SJCRH30 (cell line): Measurements from ENCODE around the gene GLG1. TPM values are rescaled to one million over a fixed set of nuclear protein-coding genes. Genes with fewer than 3 reads are reported as not detected.

ENCODE experiments used
- DNase-seq, 2 experiments: peaks; one replicate each; pipeline ENCODE4 v3.0.0-alpha.2; 2015 to 2020
- H3K27ac ChIP-seq: fragments of 250-450 bp; sonication (Bioruptor Pico); 2 replicates; pipeline ENCODE4 v1.5.1; 2020; ENCODE audit warnings: mild to moderate bottlenecking, moderate library complexity
- H3K27me3 ChIP-seq: fragments of 250-450 bp; sonication (Bioruptor Pico); 2 replicates; pipeline ENCODE4 v1.5.1; 2020; ENCODE audit warnings: mild to moderate bottlenecking, moderate library complexity
- H3K36me3 ChIP-seq: fragments of 250-450 bp; sonication (Bioruptor Pico); 2 replicates; pipeline ENCODE4 v1.5.1; 2020; ENCODE audit warnings: mild to moderate bottlenecking, moderate library complexity
- H3K4me1 ChIP-seq: fragments of 250-450 bp; sonication (Bioruptor Pico); 2 replicates; pipeline ENCODE4 v1.5.1; 2020; ENCODE audit warnings: mild to moderate bottlenecking, moderate library complexity
- H3K4me3 ChIP-seq: fragments of 250-450 bp; sonication (Bioruptor Pico); 2 replicates; pipeline ENCODE4 v1.5.1; 2020; ENCODE audit warnings: mild to moderate bottlenecking, moderate library complexity
- H3K9me3 ChIP-seq: fragments of 250-450 bp; sonication (Bioruptor Pico); replicated peaks from 2 replicates; pipeline ENCODE4 v1.5.1; 2020; ENCODE audit warnings: mild to moderate bottlenecking, moderate library complexity
- total RNA-seq: library from RNA; depleted of rRNA; stranded (reverse); fragments of >200 nt; shearing (Covaris generic); gene quantifications from 2 replicates; pipeline ENCODE4 v1.2.3, GENCODE V29; 2014

Gene GLG1
- total RNA-seq, 1 experiment from 2014 or later, result 45.4 TPM

- no peaks in the 10 kb centered on the region for H3K4me1 ChIP-seq
- H3K36me3 ChIP-seq, result peaks cover 36% of the 10 kb centered on the region
- no peaks in the 10 kb centered on the region for H3K9me3 ChIP-seq
- no peak for DNase-seq
- H3K4me3 ChIP-seq, result no peak overlapping the region
- no peak overlapping the region for H3K27ac ChIP-seq
- no peaks in the 10 kb centered on the region for H3K27me3 ChIP-seq
Measured at GRCh38 chr16:74625500-74626350, 18.8 kb upstream of the GLG1 start.

- H3K36me3 ChIP-seq, result peaks cover 27% of the 10 kb centered on the region
- H3K27ac ChIP-seq, result no peak overlapping the region
- no peak overlapping the region for H3K4me3 ChIP-seq
- DNase-seq, result no peak
- no peaks in the 10 kb centered on the region for H3K9me3 ChIP-seq
- H3K4me1 ChIP-seq, result no peaks in the 10 kb centered on the region
- no peaks in the 10 kb centered on the region for H3K27me3 ChIP-seq
Measured at GRCh38 chr16:74623839-74624235, 16.9 kb upstream of the GLG1 start.

- Histone ChIP-seq H3K27ac (no peak overlapping the region), H3K27me3 (no peaks in the 10 kb centered on the region), H3K4me3 (no peak overlapping the region), H3K4me1 (no peaks in the 10 kb centered on the region), H3K36me3 (peaks cover 22% of the 10 kb centered on the region), H3K9me3 (no peaks in the 10 kb centered on the region)
- DNase-seq, result peak in 1 of 2 experiments; percentile 34
Measured at GRCh38 chr16:74623214-74623838, 16.4 kb upstream of the GLG1 start.

GRCh38 chr16:74622005-74622404 lies 15.1 kb upstream of the GLG1 start:
- no peaks in the 10 kb centered on the region for H3K4me1 ChIP-seq
- H3K4me3 ChIP-seq, result no peak overlapping the region
- H3K36me3 ChIP-seq, result peaks cover 14% of the 10 kb centered on the region
- no peaks in the 10 kb centered on the region for H3K9me3 ChIP-seq
- no peak overlapping the region for H3K27ac ChIP-seq
- H3K27me3 ChIP-seq, result no peaks in the 10 kb centered on the region
- DNase-seq, result no peak

- Histone ChIP-seq H3K27me3 (no peaks in the 10 kb centered on the region), H3K4me1 (no peaks in the 10 kb centered on the region), H3K36me3 (no peaks in the 10 kb centered on the region), H3K9me3 (no peaks in the 10 kb centered on the region), H3K4me3 (no peak overlapping the region), H3K27ac (no peak overlapping the region)
- no peak for DNase-seq
Measured at GRCh38 chr16:74617206-74617788, 10.4 kb upstream of the GLG1 start.

GRCh38 chr16:74611721-74612120 lies 4.8 kb upstream of the GLG1 start:
- H3K27me3 ChIP-seq, result no peaks in the 10 kb centered on the region
- no peaks in the 10 kb centered on the region for H3K9me3 ChIP-seq
- no peak overlapping the region for H3K4me3 ChIP-seq
- DNase-seq, result no peak
- 0 out of 2 replicates have a peak, but pooled peaks cover 3% of the 10 kb centered on the region for H3K4me1 ChIP-seq
- H3K27ac ChIP-seq, result no peak overlapping the region
- H3K36me3 ChIP-seq, result no peaks in the 10 kb centered on the region

- Histone ChIP-seq H3K4me1 (peaks cover 3% of the 10 kb centered on the region; the same call in 1 of the 2 replicates), H3K9me3 (no peaks in the 10 kb centered on the region), H3K27me3 (no peaks in the 10 kb centered on the region), H3K27ac (no peak overlapping the region), H3K4me3 (no peak overlapping the region), H3K36me3 (no peaks in the 10 kb centered on the region)
- DNase-seq, result peak in 1 of 2 experiments; percentile 9
Measured at GRCh38 chr16:74608944-74609343, 2.0 kb upstream of the GLG1 start.

GRCh38 chr16:74608381-74608780 lies 1.5 kb upstream of the GLG1 start:
- H3K27ac ChIP-seq, result no peak overlapping the region
- H3K4me3 ChIP-seq, result no peak overlapping the region
- H3K9me3 ChIP-seq, result no peaks in the 10 kb centered on the region
- peaks cover 3% of the 10 kb centered on the region; the same call in 1 of the 2 replicates for H3K4me1 ChIP-seq
- H3K27me3 ChIP-seq, result no peaks in the 10 kb centered on the region
- no peaks in the 10 kb centered on the region for H3K36me3 ChIP-seq
- no peak for DNase-seq

- H3K36me3 ChIP-seq, result no peaks in the 10 kb centered on the region
- peak; percentile 39 to 65 for DNase-seq
- H3K27ac ChIP-seq, result 0 out of 2 replicates have a peak overlapping the region, but pooled peaks have one; percentile 83
- peaks cover 3% of the 10 kb centered on the region; the same call in 1 of the 2 replicates for H3K4me1 ChIP-seq
- H3K27me3 ChIP-seq, result no peaks in the 10 kb centered on the region
- H3K4me3 ChIP-seq, result peak overlapping the region; percentile 92
- H3K9me3 ChIP-seq, result no peaks in the 10 kb centered on the region
Measured at GRCh38 chr16:74607962-74608356, 1.0 kb upstream of the GLG1 start.

- H3K4me1 ChIP-seq, result peaks cover 3% of the 10 kb centered on the region; the same call in 1 of the 2 replicates
- H3K4me3 ChIP-seq, result peak overlapping the region; percentile 92
- DNase-seq, result no peak
- peak overlapping the region; percentile 83 for H3K27ac ChIP-seq
- H3K9me3 ChIP-seq, result no peaks in the 10 kb centered on the region
- H3K27me3 ChIP-seq, result no peaks in the 10 kb centered on the region
- no peaks in the 10 kb centered on the region for H3K36me3 ChIP-seq
Measured at GRCh38 chr16:74607310-74607961, 522 bp upstream of the GLG1 start.

- peak in 1 of 2 experiments; percentile 7 for DNase-seq
- H3K27me3 ChIP-seq, result no peaks in the 10 kb centered on the region
Measured at GRCh38 chr16:74605746-74606520, 981 bp downstream of the GLG1 start.

GRCh38 chr16:74605332-74605731 lies 1.6 kb downstream of the GLG1 start:
- no peak overlapping the region for H3K27ac ChIP-seq
- no peaks in the 10 kb centered on the region for H3K27me3 ChIP-seq

More at GRCh38 chr16:74605746-74606520, 981 bp downstream of the GLG1 start:
- Histone ChIP-seq H3K36me3 (no peaks in the 10 kb centered on the region), H3K9me3 (no peaks in the 10 kb centered on the region), H3K4me1 (peaks cover 3% of the 10 kb centered on the region; the same call in 1 of the 2 replicates), H3K27ac (peak overlapping the region; percentile 83), H3K4me3 (peak overlapping the region; percentile 92)

GRCh38 chr16:74603848-74604247 lies 3.1 kb downstream of the GLG1 start:
- no peak overlapping the region for H3K27ac ChIP-seq
- no peaks in the 10 kb centered on the region for H3K27me3 ChIP-seq
- no peaks in the 10 kb centered on the region for H3K36me3 ChIP-seq
- no peak overlapping the region for H3K4me3 ChIP-seq
- no peak for DNase-seq
- no peaks in the 10 kb centered on the region for H3K9me3 ChIP-seq
- H3K4me1 ChIP-seq, result peaks cover 3% of the 10 kb centered on the region; the same call in 1 of the 2 replicates

More at GRCh38 chr16:74605332-74605731, 1.6 kb downstream of the GLG1 start:
- Histone ChIP-seq H3K9me3 (no peaks in the 10 kb centered on the region), H3K36me3 (no peaks in the 10 kb centered on the region), H3K4me1 (peaks cover 3% of the 10 kb centered on the region; the same call in 1 of the 2 replicates), H3K4me3 (peak overlapping the region; percentile 92)
- DNase-seq, result no peak
